PC-9 (cell line): Measurements from ENCODE around the gene NID2. TPM values are rescaled to one million over a fixed set of nuclear protein-coding genes. Genes with fewer than 3 reads are reported as not detected.

Experiments used
- BruUV-seq: library from RNA; stranded (reverse); fragments of 400-500 nt; replicated peaks from 2 replicates; lab custom pipeline; 2021; lab: Mats Ljungman, UMichigan
- CTCF ChIA-PET: fragments of 300-600 bp; sonication (Branson Sonifier 250); formaldehyde crosslinking; loops from one replicate; lab custom pipeline; 2022; ENCODE audit warnings: antibody characterized with exemption; lab: Charles Lee
- POLR2A ChIA-PET: fragments of 300-600 bp; sonication (Branson Sonifier 250); formaldehyde crosslinking; loops from one replicate; lab custom pipeline; 2022; ENCODE audit warnings: antibody characterized with exemption; ENCODE audit not compliant: unreplicated experiment; lab: Charles Lee
- DNase-seq, 2 experiments: peaks; one replicate each; pipeline versions ENCODE4 v3.0.0 to v3.0.0-alpha.2; 2015 to 2022; ENCODE audit warnings: mixed read lengths in 1 of 2
- H2AFZ ChIP-seq: fragments of 200-600 bp; sonication (generic); 2 replicates; pipeline ENCODE4 v1.8.1; 2017; ENCODE audit warnings: antibody characterized with exemption
- H3F3A ChIP-seq: fragments of 200-600 bp; sonication (generic); 2 replicates; pipeline ENCODE4 v1.8.1; 2017; ENCODE audit warnings: antibody characterized with exemption, mild to moderate bottlenecking, low read depth; ENCODE audit not compliant: insufficient read depth
- H3K27ac ChIP-seq: fragments of 200-600 bp; sonication (generic); 2 replicates; pipeline ENCODE4 v1.6.1; 2016; ENCODE audit warnings: mixed run types
- H3K27me3 ChIP-seq: fragments of 200-600 bp; sonication (generic); 2 replicates; pipeline ENCODE4 v1.6.1; 2016; ENCODE audit warnings: low read depth, mixed run types; ENCODE audit not compliant: insufficient read depth
- H3K36me3 ChIP-seq: fragments of 200-600 bp; sonication (generic); 2 replicates; pipeline ENCODE4 v1.6.1; 2016; ENCODE audit warnings: low read depth, mixed run types
- H3K4me1 ChIP-seq: fragments of 200-600 bp; sonication (generic); replicated peaks from 2 replicates; pipeline ENCODE4 v1.6.1; 2016; ENCODE audit warnings: mixed run types; ENCODE audit not compliant: insufficient read depth
- H3K4me2 ChIP-seq: fragments of 200-600 bp; sonication (generic); 2 replicates; pipeline ENCODE4 v1.6.1; 2017; ENCODE audit warnings: mixed run types
- H3K4me3 ChIP-seq: fragments of 200-600 bp; sonication (generic); 2 replicates; pipeline ENCODE4 v1.6.1; 2016; ENCODE audit warnings: mixed run types
- H3K79me2 ChIP-seq: fragments of 200-600 bp; sonication (generic); 2 replicates; pipeline ENCODE4 v1.6.1; 2017; ENCODE audit warnings: low read depth, mixed run types
- H3K9me2 ChIP-seq: fragments of 200-600 bp; sonication (generic); 2 replicates; pipeline ENCODE4 v1.8.1; 2017; ENCODE audit warnings: mild to moderate bottlenecking; ENCODE audit not compliant: insufficient read depth
- H3K9me3 ChIP-seq: fragments of 200-600 bp; sonication (generic); 2 replicates; pipeline ENCODE4 v1.8.1; 2016; ENCODE audit warnings: low read depth; ENCODE audit not compliant: insufficient read depth
- H4K20me1 ChIP-seq: fragments of 200-600 bp; sonication (generic); 2 replicates; pipeline ENCODE4 v1.8.1; 2017; ENCODE audit not compliant: insufficient read depth
- EZH2 ChIP-seq: fragments of 200-600 bp; sonication (generic); IDR thresholded peaks from 2 replicates; pipeline ENCODE4 v1.8.0; 2017; ENCODE audit warnings: antibody characterized with exemption, low read depth
- intact Hi-C: fragments of 100-400 bp; cut with micrococcal nuclease; formaldehyde crosslinking; loops from one replicate; pipeline ENCODE4 v1.10.0; 2022; ENCODE audit not compliant: unreplicated experiment
- total RNA-seq: library from RNA; stranded (reverse); gene quantifications from 2 replicates; pipeline ENCODE4 v1.2.3, GENCODE V29; 2021
- TF ChIP-seq, protein P1 (sequence below): fragments of 200-600 bp; sonication (generic); conservative IDR thresholded peaks from 2 replicates; pipeline ENCODE4 v1.6.1; 2017; ENCODE audit warnings: mixed run types, antibody characterized with exemption, mild to moderate bottlenecking, moderate library complexity

NID2 gene
- total RNA-seq, 1 experiment from 2014 or later: 0.11 TPM

DNA sequence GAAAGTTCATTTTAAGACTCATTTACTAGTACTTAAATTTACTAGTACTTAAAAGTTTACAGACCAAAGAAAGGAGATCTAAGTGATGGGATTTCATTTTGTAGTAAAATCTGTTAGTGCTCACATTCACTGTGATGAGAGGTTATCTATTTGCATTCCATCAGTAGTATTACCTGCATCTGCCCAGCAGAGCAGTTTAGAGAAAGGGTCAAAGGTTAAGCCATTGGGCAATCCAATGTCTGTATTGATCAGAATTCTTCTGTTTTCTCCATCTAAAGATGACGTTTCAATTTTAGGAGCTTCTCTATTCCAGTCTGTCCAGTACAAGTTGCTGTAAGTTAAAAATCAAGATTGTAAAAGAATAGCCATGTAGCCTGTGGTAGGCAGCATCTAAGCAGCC is 61.2 kb downstream of the NID2 start:
- TF ChIP-seq EZH2: no peak
- TF ChIP-seq, protein P1, sequence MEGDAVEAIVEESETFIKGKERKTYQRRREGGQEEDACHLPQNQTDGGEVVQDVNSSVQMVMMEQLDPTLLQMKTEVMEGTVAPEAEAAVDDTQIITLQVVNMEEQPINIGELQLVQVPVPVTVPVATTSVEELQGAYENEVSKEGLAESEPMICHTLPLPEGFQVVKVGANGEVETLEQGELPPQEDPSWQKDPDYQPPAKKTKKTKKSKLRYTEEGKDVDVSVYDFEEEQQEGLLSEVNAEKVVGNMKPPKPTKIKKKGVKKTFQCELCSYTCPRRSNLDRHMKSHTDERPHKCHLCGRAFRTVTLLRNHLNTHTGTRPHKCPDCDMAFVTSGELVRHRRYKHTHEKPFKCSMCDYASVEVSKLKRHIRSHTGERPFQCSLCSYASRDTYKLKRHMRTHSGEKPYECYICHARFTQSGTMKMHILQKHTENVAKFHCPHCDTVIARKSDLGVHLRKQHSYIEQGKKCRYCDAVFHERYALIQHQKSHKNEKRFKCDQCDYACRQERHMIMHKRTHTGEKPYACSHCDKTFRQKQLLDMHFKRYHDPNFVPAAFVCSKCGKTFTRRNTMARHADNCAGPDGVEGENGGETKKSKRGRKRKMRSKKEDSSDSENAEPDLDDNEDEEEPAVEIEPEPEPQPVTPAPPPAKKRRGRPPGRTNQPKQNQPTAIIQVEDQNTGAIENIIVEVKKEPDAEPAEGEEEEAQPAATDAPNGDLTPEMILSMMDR: no peak
- H3F3A ChIP-seq: peaks cover 6% of the 10 kb centered on the region
- H3K9me2 ChIP-seq: no peaks in the 10 kb centered on the region
- H3K4me1 ChIP-seq: no peaks in the 10 kb centered on the region
- H3K9me3 ChIP-seq: no peaks in the 10 kb centered on the region
- H3K36me3 ChIP-seq: peaks cover 64% of the 10 kb centered on the region
- no TSS peak for BruUV-seq
- no peaks in the 10 kb centered on the region for H3K79me2 ChIP-seq
- ChIA-PET POLR2A (no interaction called here), CTCF (interaction anchor here (0.5 kb wide), 1 partner anchor 124 kb away, joined by 3 read pairs; no protein-coding TSS in a partner anchor)
- DNase-seq: no peak
- no peaks in the 10 kb centered on the region for H3K27me3 ChIP-seq
- no peak overlapping the region for H3K4me2 ChIP-seq
- intact Hi-C loops: no loop called here
- no peak overlapping the region for H3K27ac ChIP-seq
- H2AFZ ChIP-seq: no peak overlapping the region
- no peak overlapping the region for H3K4me3 ChIP-seq
- peaks cover 3% of the 10 kb centered on the region; the same call in 1 of the 2 replicates for H4K20me1 ChIP-seq

DNA sequence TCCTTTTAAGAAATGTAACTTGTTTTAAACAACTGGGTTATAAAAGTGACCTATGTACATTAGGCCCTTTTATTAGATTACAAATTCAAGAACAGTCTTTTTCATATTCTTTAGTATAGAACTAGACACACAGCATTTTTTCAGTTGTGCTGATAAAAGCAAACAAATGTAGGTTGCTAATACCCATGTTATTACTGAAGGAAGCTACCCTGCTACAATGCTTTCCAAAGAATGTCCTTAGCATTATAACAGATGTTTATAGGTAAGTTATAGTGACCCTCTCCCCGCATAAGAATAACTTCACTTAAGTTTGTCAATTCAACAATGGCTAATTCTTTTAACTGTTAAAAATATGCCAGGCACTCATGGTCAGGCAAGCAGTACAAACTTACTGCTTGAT is 61.6 kb downstream of the NID2 start:
- Histone ChIP-seq H2AFZ (no peak overlapping the region), H4K20me1 (peaks cover 3% of the 10 kb centered on the region; the same call in 1 of the 2 replicates), H3K27ac (no peak overlapping the region), H3K27me3 (no peaks in the 10 kb centered on the region), H3K9me2 (no peaks in the 10 kb centered on the region), H3K79me2 (no peaks in the 10 kb centered on the region), H3K4me3 (no peak overlapping the region), H3K9me3 (no peaks in the 10 kb centered on the region), H3F3A (peaks cover 3% of the 10 kb centered on the region), H3K4me1 (no peaks in the 10 kb centered on the region), H3K4me2 (no peak overlapping the region), H3K36me3 (peaks cover 66% of the 10 kb centered on the region)
- ChIA-PET CTCF (no interaction called here), POLR2A (no interaction called here)
- TF ChIP-seq, protein P1: no peak
- TF ChIP-seq EZH2: no peak
- intact Hi-C loops: no loop called here
- no TSS peak for BruUV-seq
- DNase-seq: no peak

DNA sequence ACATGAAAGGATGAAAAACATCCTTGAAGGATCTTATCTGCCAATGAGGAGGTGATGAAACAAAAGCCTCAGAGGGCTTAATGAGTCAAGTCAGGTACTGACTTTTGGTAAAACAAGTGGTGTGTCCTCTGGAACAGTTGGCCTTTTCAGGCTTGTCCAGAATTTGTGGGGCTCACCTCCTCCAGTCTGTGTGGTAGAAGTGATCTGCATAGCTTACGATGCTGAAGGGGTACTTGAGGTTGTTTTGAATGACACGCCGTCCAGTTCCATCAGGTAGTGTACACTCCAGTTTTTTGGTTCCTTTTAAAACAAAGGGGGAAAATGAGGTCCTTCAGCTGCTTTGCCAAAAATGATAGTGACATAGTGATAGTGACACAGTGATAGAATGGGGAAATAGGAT is 62.5 kb downstream of the NID2 start:
- Histone ChIP-seq H3K4me2 (no peak overlapping the region), H3K9me2 (no peaks in the 10 kb centered on the region), H3K36me3 (peaks cover 68% of the 10 kb centered on the region), H3K27ac (no peak overlapping the region), H4K20me1 (peaks cover 3% of the 10 kb centered on the region; the same call in 1 of the 2 replicates), H3K27me3 (no peaks in the 10 kb centered on the region), H2AFZ (no peak overlapping the region), H3K9me3 (no peaks in the 10 kb centered on the region), H3K79me2 (no peaks in the 10 kb centered on the region), H3K4me1 (no peaks in the 10 kb centered on the region), H3K4me3 (no peak overlapping the region), H3F3A (no peaks in the 10 kb centered on the region; the same call in none of the 2 replicates)
- ChIA-PET CTCF (no interaction called here), POLR2A (no interaction called here)
- intact Hi-C loops: no loop called here
- no peak for TF ChIP-seq EZH2
- TF ChIP-seq, protein P1: no peak
- no TSS peak for BruUV-seq
- no peak for DNase-seq
